Left colon (tissue), 2 donors: ENCODE data around the gene ANAPC13. TPM values are rescaled to one million over a fixed set of nuclear protein-coding genes. Genes with fewer than 3 reads are reported as not detected.
A peak's percentile ranks its signal among the peaks of the same experiment; 100 is the strongest.

ENCODE experiments used
- ATAC-seq: fragments of 200-7000 bp; cut with Tn5 transposase; one replicate; pipeline ENCODE4 v1.9.1; 2020; ENCODE audit warnings: mild to moderate bottlenecking, moderate library complexity
- DNase-seq, 2 donors: peaks; one replicate each; pipeline ENCODE4 v3.0.0-alpha.2; 2020
- intact Hi-C, 2 donors: fragments of 100-400 bp; cut with DNase I in 1 of 2; cut with micrococcal nuclease in 1 of 2; formaldehyde crosslinking; loops; one replicate each; pipeline versions ENCODE4 v1.11.2 to v1.14.0; 2022; cut with DNase I, micrococcal nuclease
- total RNA-seq, 2 donors: library from RNA; stranded (reverse); fragmentation: NEBNext Ultra II Directional; extraction: Animal tissue kit (Norgen Biotek cat#: 25700); gene quantifications; one replicate each; pipeline ENCODE4 v1.2.1, GENCODE V29; 2021
- donor health status: DM: no; HTN: no; CAD: no.
- donor health status: DM: yes; HTN: yes; CAD: no.

ANAPC13 gene
- total RNA-seq, 2 donors from 2014 or later: 30.0 to 34.1 TPM

GRCh38 chr3:134463676-134464063, 22.1 kb downstream of the ANAPC13 start:
- ATAC-seq: no peak
- intact Hi-C loops: no loop called here

GRCh38 chr3:134462331-134462941, 23.3 kb downstream of the ANAPC13 start:
- ATAC-seq (no peak), DNase-seq (no peak)
- intact Hi-C loops: no loop called here

More at GRCh38 chr3:134463676-134464063, 22.1 kb downstream of the ANAPC13 start:
- DNase-seq: no peak

- DNase-seq (no peak), ATAC-seq (no peak)
- intact Hi-C loops: no loop called here
Observed at GRCh38 chr3:134460965-134461364, 24.8 kb downstream of the ANAPC13 start.

- ATAC-seq (no peak), DNase-seq (no peak)
- intact Hi-C loops: no loop called here
Observed at GRCh38 chr3:134459562-134459961, 26.2 kb downstream of the ANAPC13 start.

DNA sequence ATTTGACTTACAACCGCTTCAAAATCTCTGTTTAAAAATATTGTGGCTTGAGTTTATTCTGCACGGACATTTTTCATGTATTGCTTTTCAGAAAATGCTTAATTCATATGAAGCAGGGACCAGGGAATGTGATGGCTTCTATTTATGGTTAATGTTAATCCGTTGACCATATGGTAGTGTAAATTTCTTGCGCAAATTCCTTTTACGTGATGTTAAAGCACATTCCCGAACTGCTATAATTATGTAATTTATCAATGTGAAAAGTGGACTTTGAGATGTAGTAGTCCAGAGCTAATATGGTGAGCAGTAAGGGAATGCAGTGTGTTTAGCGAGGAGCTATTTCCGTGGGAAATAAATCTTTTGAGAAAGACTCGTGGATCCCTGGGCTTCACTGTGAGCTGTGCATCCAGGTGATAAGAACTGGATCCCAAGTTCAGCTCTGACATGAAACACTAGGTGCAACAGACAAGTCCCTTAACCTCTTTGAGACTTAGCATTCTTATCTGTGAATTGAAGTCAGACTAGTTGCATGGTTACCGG, 27.3 kb downstream of the ANAPC13 start:
- intact Hi-C loops: no loop called here
- DNase-seq (no peak), ATAC-seq (no peak)

GRCh38 chr3:134457376-134458074, 28.3 kb downstream of the ANAPC13 start:
- intact Hi-C loops: no loop called here
- ATAC-seq (no peak), DNase-seq (no peak)

GRCh38 chr3:134453631-134454030, 32.2 kb downstream of the ANAPC13 start:
- no peak for ATAC-seq
- DNase-seq: no peak
- intact Hi-C loops: no loop called here

DNA sequence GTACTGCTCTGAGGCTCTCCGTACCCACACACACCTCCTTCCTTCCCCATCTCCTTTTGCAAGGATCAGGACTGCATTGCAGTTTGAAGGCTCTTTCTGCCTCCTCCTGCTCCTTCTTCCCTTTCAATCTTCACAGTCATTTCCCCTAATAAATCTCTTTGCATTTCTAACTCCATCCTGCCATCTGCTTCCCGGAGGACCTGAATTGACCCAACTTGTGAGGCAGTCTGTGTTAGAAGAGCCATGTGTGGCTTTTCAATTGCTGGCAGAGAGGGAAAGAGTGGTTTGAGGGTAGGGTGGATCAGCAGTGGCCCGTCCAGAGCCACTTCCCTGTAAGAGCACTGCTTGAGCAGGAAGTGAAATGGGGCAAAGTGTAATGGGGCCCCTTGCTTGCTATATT, 35.8 kb downstream of the ANAPC13 start:
- ATAC-seq (no peak), DNase-seq (no peak)
- intact Hi-C loops: no loop called here

- ATAC-seq (peak; percentile 71), DNase-seq (peak in 1 of 2 donors; percentile 34)
- intact Hi-C loops: no loop called here
Observed at GRCh38 chr3:134449277-134449676, 36.5 kb downstream of the ANAPC13 start.

GRCh38 chr3:134448664-134449063, 37.1 kb downstream of the ANAPC13 start:
- no peak for ATAC-seq
- intact Hi-C loops: no loop called here

GRCh38 chr3:134447351-134447750, 38.4 kb downstream of the ANAPC13 start:
- intact Hi-C loops: no loop called here
- ATAC-seq (no peak), DNase-seq (no peak)

More at GRCh38 chr3:134448664-134449063, 37.1 kb downstream of the ANAPC13 start:
- DNase-seq: no peak

- intact Hi-C loops: no loop called here
- no peak for DNase-seq
Observed at GRCh38 chr3:134446800-134447199, 39.0 kb downstream of the ANAPC13 start.

DNA sequence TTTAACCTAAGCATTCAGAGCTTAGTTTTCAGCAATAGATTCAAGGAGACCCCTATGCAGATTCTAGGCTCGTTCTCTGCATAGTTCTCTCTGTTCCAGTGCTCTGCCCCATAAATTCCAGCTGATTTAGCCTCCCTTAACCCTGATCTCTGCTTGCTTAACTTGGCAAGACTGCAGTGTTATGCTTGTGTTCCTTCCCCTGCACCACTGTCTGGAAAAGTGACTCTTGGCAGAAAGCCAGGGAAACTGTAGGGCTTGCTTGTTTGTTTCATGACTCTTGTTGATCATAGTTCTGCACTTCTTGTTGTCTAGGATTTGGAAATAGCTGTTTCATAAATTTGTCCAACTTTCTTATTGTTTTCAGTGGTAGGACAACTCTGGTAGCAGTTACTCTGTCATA, 40.1 kb downstream of the ANAPC13 start:
- ATAC-seq (no peak), DNase-seq (no peak)
- intact Hi-C loops: no loop called here

More at GRCh38 chr3:134446800-134447199, 39.0 kb downstream of the ANAPC13 start:
- ATAC-seq: no peak

DNA sequence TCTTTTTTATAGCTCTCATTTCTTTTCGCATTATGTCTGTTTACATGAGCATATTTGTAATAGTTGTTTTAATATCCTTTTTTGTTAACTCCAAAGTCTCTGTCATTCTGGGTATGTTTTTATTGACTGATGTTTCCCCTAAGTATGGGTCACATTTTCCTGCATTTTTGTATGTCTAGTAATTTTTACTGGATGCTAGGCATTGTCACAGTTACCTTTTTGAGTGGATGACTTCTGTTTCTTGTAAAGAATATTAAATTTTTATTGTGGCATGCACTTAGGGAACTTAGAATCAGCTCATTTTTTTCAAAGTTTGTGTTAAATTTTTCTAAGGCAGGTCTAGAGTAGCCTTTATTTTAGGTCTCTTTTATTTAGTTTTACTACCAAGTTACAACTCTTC, 40.7 kb downstream of the ANAPC13 start:
- intact Hi-C loops: no loop called here
- ATAC-seq (no peak), DNase-seq (no peak)

DNA sequence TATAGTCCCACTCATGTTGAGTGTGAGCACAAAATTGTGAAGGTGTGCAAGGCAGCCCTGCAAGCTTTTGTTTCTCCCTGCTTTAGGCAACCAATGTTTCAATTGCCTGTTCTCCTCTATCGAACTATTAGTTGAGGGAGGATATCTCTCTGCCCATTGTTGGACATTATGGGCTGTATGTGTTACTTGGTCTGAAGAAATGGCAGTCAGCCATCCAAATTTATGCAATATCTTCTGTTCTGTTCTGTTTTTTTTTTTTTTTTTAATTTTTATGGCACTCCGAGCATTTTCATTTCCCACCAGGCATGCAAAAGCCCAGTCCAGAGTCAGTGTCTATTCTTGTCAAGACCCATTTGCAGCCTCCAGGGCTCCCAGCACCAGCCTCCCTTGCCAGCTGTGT, 44.0 kb downstream of the ANAPC13 start:
- intact Hi-C loops: no loop called here
- ATAC-seq: no peak
- DNase-seq: no peak

DNA sequence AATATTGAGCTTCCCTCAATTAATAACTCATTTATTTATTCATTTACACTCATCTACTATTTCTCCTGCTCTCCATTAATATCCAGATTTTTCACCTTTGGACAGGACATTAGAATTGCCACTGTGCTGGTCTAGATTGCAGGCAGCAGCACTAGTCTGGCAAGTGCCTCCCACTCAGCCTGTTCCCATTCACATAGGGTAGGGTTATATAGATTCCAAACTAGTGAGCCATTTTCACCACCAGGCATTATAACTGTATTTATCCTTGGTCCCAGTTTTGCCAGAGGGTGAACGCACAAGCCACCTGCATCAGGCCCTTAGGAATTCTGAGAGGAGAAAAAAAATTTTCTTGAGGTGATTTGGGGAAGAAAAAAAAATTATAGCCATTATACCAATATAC, 44.5 kb downstream of the ANAPC13 start:
- intact Hi-C loops: no loop called here
- DNase-seq (no peak), ATAC-seq (no peak)

DNA sequence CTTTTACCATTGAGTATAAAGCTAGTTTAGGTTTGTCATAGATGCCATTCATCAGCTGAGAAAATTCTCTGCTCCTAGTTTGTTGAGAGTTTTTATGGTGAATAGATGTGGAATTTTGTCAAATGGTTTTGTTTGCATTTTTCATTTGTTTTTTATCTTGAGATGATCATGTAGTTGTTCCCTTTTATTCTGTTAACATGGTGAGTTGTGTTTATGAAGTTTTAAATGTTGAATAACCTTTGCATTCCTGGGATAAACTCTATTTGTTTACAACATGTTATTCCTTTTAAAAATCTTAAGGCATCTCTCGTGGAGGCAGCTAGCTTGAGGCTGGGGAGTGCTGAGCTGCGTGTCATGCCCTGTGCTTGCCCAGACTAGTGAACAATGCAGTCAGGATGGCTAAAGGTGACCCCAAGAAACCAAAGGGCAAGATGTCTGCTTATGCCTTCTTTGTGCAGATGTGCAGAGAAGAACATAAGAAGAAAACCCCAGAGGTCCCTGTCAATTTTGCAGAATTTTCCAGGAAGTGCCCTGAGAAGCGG, 48.5 kb downstream of the ANAPC13 start:
- no peak for ATAC-seq
- DNase-seq: no peak
- intact Hi-C loops: no loop called here

DNA sequence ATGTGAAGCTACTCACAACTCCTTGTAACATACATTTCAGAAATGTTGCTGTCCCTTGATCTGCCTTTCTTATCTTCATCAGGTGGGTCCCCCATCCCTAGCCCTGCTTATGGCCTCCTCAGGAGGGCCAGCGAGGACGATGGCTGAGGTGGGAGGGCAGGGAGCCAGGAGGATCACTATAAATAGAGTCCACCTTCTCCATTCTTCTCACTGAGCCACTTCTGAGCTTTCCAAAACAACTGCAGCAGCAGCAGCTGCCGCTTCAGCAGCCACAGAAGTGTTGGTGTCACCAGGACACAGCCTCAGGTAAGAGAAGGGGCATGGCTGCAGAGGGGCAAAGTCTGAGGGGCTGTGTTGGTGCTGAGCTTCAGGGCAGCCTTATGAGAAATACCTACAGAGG, 53.5 kb downstream of the ANAPC13 start:
- DNase-seq (no peak), ATAC-seq (no peak)
- intact Hi-C loops: no loop called here

- ATAC-seq: no peak
- intact Hi-C loops: no loop called here
- no peak for DNase-seq
Observed at GRCh38 chr3:134430950-134431445, 54.8 kb downstream of the ANAPC13 start.

GRCh38 chr3:134430174-134430573, 55.6 kb downstream of the ANAPC13 start:
- intact Hi-C loops: no loop called here
- ATAC-seq (no peak), DNase-seq (no peak)
